NCI-H1930 (cell line): ENCODE data around the gene LRP8.
A peak's percentile ranks its signal among the peaks of the same experiment; 100 is the strongest.

Experiments used
- DNase-seq, 2 experiments: peaks; one replicate each; lab custom pipeline; 2025; lab: John Stamatoyannopoulos, UW

Gene LRP8

GRCh38 chr1:53339736-53340635 is 12.1 kb upstream of the LRP8 start:
- DNase-seq, result no peak

DNA sequence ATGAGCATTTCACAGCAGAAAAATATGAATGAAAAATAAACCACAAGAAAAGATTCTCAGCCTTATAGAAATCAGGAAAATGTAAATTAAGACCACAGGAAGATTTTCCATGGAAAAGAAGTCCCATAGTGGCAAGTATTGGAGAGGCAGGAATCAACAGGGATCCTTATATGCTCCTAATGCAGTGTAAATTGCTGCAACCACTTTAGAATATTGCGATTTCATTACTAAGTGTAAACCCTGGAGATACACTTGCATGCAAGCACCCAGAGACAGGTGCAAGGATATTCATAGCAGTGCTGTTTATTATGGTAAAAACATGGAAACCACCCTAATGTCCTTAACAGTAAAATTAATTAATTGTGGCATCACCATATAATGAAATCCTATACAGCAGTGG is 10.6 kb upstream of the LRP8 start:
- DNase-seq, result no peak

DNA sequence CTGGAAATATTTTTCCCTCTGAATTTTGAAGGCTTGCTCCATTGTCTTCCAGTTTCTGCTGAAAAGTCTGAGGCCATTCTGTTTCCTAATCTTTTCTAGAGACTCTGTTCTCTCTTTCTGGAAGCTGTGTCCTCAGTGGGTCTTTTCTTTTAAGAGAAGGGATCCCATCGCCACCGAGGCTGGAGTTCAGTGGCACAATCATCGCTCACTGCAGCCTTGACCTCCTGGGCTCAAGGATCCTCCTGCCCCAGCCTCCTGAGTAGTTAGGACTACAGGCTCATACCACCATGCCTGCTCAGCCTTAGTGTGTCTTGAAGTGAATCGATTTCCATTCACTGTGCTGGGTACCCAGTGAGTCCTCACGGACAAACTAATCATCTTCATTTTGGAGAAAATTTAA is 9.6 kb upstream of the LRP8 start:
- no peak for DNase-seq

GRCh38 chr1:53336146-53336545 is 8.3 kb upstream of the LRP8 start:
- DNase-seq, result no peak

DNA sequence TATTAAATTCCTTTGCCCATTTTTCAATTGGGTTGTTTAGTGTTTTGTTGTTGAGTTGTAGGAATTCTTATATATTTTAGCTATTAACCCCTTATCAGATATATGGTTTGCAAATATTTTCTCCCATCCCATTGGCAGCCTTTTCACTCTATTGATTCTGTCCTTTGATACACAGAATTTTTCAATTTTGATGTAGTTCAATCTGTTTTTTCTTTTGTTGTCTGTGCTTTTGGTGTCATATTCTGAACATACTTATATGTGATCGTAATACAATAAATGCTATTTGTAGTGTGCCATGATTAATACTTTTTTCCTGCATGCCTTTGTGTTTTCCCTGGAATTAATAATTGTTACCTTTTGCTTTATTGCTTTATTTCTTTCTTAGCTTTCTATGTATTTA is 7.8 kb upstream of the LRP8 start:
- DNase-seq, result no peak

DNA sequence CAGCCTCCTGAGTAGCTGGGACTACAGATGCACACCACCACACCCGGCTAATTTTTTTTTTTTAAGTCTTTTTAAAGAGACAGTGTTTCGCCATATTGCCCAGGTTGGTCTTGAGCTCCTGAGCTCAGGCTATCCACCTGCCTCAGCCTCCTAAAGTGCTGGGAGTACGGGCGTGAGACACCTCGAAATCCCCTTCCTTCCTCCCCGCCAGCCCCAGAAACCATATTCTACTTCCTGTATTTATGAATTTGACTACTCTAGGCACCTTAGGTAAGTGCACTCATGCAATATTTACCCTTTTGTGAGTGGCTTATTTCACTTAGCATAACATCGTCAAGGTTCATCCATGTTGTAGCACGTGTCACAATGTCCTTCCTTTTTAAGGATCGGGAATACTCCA is 6.9 kb upstream of the LRP8 start:
- DNase-seq, result no peak

- no peak for DNase-seq
These were observed 6.4 kb upstream of the LRP8 start for GRCh38 chr1:53334312-53334711.

DNA sequence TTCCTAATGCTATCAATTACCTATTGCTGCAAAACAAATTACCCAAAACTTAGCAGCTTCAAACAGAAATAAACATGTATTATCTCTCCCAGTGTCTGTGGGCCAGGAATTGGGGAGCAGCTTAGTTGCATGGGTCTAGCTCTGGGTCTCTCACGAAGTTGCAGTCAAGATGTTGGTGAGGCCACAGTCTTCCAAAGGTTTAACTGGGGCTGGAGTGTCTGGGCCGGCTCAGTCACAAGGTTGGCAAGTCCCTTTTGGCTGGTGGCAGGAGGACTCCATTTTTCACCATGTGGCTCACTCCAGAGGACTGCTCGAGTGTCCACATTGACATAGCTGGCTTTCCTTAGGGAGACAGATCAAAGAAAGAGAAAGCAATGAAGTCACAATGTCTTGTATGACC is 5.0 kb upstream of the LRP8 start:
- no peak for DNase-seq

DNA sequence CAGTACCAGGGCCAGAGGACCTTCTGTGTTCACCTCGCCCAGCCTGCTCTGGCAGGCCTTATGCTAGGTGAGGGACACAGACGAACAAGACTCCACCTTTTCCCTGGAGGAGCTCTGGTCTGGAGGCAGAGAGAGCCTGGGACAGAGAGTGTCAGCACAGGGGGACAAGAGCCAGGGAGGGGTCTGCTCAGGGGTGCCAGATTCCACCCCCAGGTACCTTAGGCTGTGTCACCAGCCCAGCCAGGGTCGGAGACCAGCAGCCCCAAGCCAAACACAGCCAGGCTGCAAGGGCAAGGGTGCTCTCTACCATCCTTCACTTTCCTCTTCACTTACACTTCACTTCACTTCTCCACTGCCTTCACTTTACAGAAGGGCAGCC is 4.3 kb upstream of the LRP8 start:
- DNase-seq, result no peak

GRCh38 chr1:53331446-53332185 is 3.7 kb upstream of the LRP8 start:
- DNase-seq, result no peak

DNA sequence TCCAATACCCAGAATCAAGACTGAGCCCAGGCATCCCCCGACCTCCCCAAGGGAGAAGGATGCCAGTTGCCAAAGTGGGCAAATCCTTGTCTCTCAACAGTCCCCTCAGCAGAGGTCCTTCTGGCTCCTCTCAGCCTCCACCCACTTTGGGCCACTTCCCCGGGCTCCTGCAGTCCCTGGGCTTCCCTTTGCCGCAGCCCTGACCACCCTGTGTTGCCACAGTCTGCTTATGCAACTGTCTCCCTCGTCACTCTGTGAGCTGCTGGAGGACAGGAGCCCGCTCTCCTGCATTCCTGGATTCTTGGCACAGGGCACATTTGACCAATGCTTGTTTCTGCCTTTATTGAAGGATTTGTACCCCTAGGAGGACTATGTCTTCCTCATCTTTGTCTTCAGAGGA is 2.9 kb upstream of the LRP8 start:
- DNase-seq, result no peak

DNA sequence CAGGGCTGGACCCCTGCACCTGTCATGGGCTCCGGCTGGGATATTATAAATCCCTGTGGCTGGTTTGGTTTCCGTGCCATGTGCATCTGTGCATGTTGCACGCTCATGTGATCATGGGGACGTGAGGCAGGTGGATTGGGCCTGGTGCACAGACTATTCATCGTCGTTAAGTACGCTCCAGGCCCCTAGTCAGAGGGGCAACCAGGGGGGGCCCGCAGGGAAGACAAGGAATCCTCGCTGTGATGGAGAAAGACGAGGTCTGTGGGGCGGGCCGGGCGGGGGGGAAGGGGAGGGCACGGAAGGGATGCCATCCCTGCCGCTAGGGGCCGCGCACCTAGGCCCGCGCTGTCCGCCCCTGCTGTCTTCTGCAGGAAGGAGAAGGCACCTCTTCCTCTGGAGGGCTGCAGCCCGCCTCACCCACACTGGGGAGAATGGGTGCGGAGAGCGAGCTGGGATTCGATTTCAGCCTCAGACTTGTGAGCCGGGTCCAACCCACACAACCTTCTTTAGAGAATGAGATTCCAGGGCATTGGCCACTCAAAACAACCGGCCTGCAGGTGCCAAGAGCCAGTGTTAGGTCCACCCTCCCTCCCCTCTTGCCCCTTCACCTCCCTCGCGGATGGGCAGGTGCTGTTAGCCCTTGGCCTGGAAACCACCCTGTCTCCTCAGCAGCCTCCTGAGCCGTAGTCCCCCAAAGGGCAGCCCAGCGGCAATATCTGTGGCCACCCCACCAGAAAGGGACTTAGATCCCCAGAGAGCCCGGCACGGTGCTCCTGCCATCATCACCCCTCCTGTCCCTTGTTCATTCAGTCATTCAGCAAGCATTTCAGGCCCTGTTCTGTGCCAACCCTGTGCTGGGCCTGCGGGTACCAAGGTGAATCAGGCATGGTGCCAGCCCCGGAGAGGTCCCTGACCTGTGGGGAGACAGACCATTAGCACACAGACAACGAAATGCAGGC is 950 bp upstream of the LRP8 start:
- peak; percentile 13 to 28 for DNase-seq

DNA sequence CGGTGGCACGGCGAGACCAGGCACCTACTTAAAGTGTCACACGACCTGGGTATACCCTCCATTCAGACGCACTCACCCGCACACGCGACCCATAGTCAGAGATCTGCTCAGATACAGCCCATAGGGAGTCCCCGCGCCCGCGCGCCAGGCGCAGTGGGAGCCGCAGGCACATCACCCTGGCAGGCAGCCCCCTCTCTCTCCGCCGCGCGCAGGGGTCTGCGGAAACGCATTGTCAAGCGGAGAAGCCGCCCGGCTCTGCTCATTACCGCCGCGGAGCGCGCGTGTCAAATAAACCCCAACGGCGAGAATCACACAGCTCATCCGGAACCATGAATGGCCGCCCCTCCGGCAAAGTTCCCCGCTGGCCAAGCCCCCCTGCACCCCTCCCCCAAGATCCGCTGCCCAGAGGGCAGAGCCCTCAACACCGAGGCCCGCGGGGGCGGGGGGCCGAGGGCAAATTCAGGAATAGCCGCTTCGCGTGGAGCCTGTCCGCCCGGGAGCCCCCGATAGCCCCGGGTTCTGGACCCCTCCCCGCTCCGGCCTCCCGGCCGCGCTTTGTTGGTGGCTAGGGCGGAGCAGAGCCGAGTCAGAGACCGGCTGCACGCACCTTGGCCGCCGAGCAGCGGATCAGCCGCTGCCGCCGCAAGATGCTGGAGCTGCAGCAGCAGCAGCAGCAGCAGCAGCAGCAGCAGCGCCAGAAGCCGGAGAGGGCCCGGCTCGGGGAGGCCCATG is 522 bp downstream of the LRP8 start:
- DNase-seq, result peak in 1 of 2 experiments; percentile 8

DNA sequence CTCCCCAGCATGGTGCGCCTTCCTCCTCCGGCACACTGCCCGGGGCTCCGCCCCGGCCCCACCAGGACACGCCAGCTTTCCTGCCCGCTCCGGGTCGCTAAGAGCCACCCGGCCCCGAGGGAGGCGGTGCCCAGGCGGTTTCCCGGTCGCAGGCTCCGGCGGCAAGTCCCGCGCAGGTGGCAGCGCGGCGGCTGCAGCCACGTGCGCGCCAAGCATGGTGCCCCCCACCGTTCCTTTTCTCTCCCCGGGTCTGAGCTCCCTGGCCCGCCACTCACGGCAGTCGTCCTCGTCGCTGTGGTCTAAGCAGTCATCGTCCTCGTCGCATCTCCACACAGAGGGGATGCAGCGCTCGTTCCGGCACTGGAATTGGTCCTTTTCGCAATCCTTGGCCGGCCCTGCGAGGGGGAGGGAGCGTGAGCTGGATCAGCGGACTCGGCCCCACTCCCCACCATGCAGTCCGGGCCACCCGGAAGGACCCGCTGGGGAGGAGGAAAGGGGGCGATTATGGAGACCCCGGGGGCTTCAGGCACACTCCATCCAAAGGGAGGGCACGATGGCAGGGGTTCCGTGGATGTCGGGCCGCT is 1.2 kb downstream of the LRP8 start:
- DNase-seq, result peak in 1 of 2 experiments; percentile 20

GRCh38 chr1:53326088-53326597 is 1.7 kb downstream of the LRP8 start:
- peak; percentile 72 to 80 for DNase-seq

DNA sequence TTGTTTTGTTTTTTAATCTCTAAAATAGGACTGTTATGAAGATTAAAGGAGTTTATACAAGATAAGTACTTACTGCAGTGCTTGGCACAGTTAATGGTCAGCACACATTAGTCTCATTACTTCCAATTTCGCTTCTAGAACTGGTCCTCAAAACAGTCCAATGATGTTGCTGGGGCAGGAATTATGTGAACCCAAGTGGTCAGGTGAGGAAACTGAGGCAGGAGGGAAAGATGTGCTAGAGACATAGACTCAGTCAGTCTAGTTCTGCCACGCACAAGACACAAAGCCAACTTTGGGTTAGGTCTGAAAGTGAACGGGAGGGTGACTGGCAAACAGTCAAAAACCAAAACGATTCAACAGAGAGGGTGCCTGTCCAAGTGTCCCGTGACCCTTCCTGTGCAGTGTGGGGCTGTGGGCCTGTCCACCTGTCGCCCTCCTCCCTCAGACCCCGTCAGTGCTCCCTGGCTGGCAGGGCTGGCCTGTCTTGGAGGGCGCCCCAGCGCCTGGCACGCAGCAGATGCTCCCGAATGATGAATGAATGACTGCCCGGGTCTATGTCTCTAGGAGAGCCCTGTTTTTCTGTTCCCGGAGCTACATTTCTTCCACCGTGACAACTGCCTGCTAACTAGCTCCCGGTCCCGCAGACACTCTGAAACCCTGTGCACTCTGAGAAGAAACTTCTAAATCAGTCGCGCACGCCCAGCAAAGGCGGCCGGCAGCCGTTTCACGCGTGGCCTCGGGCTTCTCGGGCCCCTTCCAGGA is 2.4 kb downstream of the LRP8 start:
- no peak for DNase-seq

DNA sequence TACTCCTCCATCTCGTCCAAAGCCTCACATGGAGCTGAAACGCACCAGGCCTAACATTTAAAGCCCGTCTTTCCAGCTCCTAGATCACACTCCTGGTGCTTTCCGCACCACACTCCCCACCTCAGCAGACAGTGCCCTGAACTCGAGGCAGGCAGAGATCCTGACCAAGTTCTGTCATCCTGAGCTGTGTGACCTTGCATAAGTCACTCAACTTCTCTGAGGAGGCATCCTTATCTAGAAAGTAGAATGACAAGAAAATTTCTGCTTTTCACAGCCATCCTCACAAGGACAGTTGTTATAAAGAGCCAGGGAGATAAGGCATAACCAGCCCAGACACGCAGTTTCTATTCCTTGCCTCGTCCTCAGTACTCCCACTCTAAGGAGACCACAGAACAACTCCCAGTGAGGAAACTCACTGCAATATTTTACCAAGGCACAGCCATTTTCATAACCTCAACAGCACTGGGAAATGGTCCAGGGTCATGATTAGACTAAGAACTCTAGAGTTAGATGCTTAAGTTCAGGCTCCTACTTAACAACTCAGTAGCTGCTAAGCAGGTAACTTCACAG is 3.1 kb downstream of the LRP8 start:
- no peak for DNase-seq

DNA sequence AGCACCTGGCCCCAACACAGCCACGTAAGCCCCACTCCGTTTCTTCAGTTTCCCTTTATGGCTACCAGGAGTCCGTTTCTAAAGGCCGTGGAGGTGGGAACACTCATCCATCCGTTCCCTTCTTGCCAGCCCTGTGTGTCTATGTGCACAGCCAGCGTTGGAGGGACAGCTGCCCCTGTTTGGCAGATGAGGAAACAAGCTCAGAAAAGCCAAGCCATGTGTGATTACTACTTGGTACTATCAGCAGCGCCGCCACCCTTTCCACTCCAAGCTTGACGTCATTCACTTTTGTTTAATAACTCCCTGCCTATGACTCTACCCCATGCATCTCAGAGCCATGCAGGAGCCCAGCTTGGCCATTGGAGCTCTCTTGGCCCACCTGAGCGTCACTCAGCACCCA is 3.5 kb downstream of the LRP8 start:
- no peak for DNase-seq

DNA sequence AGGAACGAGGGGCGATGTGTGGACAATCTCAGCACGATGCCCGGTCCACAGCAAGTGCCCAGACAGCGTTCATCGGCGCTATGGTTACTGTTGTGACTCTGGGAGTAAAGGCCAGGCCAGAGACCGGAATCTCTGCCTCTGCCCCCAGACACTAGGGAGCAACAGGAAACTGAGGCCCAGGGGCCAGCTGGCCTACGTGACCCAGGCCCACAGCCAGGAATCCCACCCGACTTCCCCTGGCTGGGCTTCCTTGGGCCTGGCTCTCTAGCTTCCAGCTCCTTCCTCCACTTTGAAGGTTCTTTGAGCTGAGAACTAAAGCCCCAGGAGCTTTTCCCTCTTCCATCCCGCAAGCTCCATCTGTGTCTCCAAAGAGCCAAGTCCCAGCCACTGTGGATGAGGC is 4.6 kb downstream of the LRP8 start:
- DNase-seq, result no peak
